HEK293T (cell line): Measurements from ENCODE around the gene MEPCE.
"Not testable (repeated sequence)": the region's sequence is repeated elsewhere in the genome, so short reads cannot be mapped to it uniquely, and the experiment has no call there.

Experiments
- CTCF ChIA-PET: fragments of 350-600 bp; formaldehyde crosslinking; extraction: SDS; loops from one replicate; lab custom pipeline; 2021; ENCODE audit warnings: antibody characterized with exemption, inconsistent platforms; lab: Yijun Ruan, JAX
- POLR2A ChIA-PET: fragments of 350-600 bp; formaldehyde crosslinking; extraction: SDS; loops from one replicate; lab custom pipeline; 2020; ENCODE audit warnings: antibody characterized with exemption, inconsistent platforms; lab: Yijun Ruan, JAX
- DNase-seq: peaks from one replicate; pipeline ENCODE4 v3.0.0; 2012; ENCODE audit warnings: mixed read lengths; ENCODE audit errors: extremely low spot score
- ARNT ChIP-seq: fragments of 450-650 bp; IDR thresholded peaks from 2 replicates; pipeline ENCODE4 v1.6.1; 2017; ENCODE audit warnings: mild to moderate bottlenecking
- BHLHE40 ChIP-seq: fragments of 450-650 bp; IDR thresholded peaks from 2 replicates; pipeline ENCODE4 v1.6.1; 2016; ENCODE audit warnings: mild to moderate bottlenecking, moderate library complexity, borderline replicate concordance
- CTBP1 ChIP-seq: fragments of 450-650 bp; IDR thresholded peaks from 2 replicates; pipeline ENCODE4 v1.6.1; 2016; ENCODE audit warnings: borderline replicate concordance
- ELF4 ChIP-seq: fragments of 450-650 bp; IDR thresholded peaks from 2 replicates; pipeline ENCODE4 v1.6.1; 2017; ENCODE audit warnings: antibody characterized with exemption
- FOXA1 ChIP-seq: fragments of 450-650 bp; IDR thresholded peaks from 2 replicates; pipeline ENCODE4 v1.6.1; 2016; ENCODE audit warnings: mild to moderate bottlenecking
- FOXK2 ChIP-seq: fragments of 450-650 bp; IDR thresholded peaks from 2 replicates; pipeline ENCODE4 v1.6.1; 2016; ENCODE audit warnings: mild to moderate bottlenecking
- FOXM1 ChIP-seq: fragments of 450-650 bp; IDR thresholded peaks from 2 replicates; pipeline ENCODE4 v1.6.1; 2017; ENCODE audit warnings: mild to moderate bottlenecking, borderline replicate concordance
- HDGF ChIP-seq: fragments of 450-650 bp; IDR thresholded peaks from 2 replicates; pipeline ENCODE4 v1.6.1; 2017; ENCODE audit warnings: antibody characterized with exemption, borderline replicate concordance
- L3MBTL2 ChIP-seq: fragments of 450-650 bp; conservative IDR thresholded peaks from 2 replicates; pipeline ENCODE4 v1.6.1; 2016; ENCODE audit warnings: mild to moderate bottlenecking
- LEF1 ChIP-seq: fragments of 450-650 bp; IDR thresholded peaks from 2 replicates; pipeline ENCODE4 v1.6.1; 2017; ENCODE audit warnings: mild to moderate bottlenecking, borderline replicate concordance
- NFRKB ChIP-seq: fragments of 450-650 bp; IDR thresholded peaks from 2 replicates; pipeline ENCODE4 v1.6.1; 2016; ENCODE audit warnings: mild to moderate bottlenecking, moderate library complexity
- PKNOX1 ChIP-seq: fragments of 450-650 bp; IDR thresholded peaks from 2 replicates; pipeline ENCODE4 v1.6.1; 2016
- SP1 ChIP-seq: fragments of 450-650 bp; IDR thresholded peaks from 2 replicates; pipeline ENCODE4 v1.6.1; 2017
- SUZ12 ChIP-seq: fragments of 450-650 bp; IDR thresholded peaks from 2 replicates; pipeline ENCODE4 v1.6.1; 2016; ENCODE audit warnings: mild to moderate bottlenecking
- TARDBP ChIP-seq: fragments of 450-650 bp; IDR thresholded peaks from 2 replicates; pipeline ENCODE4 v1.6.1; 2016
- ZNF384 ChIP-seq: fragments of 450-650 bp; IDR thresholded peaks from 2 replicates; pipeline ENCODE4 v1.6.1; 2016

The MEPCE gene

GRCh38 chr7:100435401-100436304 is 6.0 kb downstream of the MEPCE start:
- POLR2A ChIA-PET, result interaction anchor here (0.8 to 3.5 kb wide), 8 partner anchors 7 to 111 kb away, joined by 3 to 28 read pairs (median 4); partner anchors contain the start of gene ZCWPW1
- TF ChIP-seq L3MBTL2 (peak; percentile 53), FOXM1 (0 out of 2 replicates have a peak, but pooled peaks have one; percentile 30), SUZ12 (no peak), CTBP1 (no peak), ZNF384 (no peak), HDGF (no peak), LEF1 (0 out of 2 replicates have a peak, but pooled peaks have one; percentile 23), FOXK2 (no peak), PKNOX1 (no peak), ARNT (no peak), FOXA1 (no peak)
- DNase-seq, result no peak
- CTCF ChIA-PET, result interaction anchor here (1.3 kb wide), 1 partner anchor 9 kb away, joined by 4 read pairs; no protein-coding TSS in a partner anchor

- TF ChIP-seq PKNOX1 (no peak), ZNF384 (no peak), LEF1 (no peak), SUZ12 (no peak), FOXK2 (no peak), BHLHE40 (no peak), TARDBP (no peak), FOXA1 (no peak), ELF4 (no peak), SP1 (no peak), ARNT (no peak)
- no peak for DNase-seq
- ChIA-PET CTCF (interaction anchor here (0.5 to 1.2 kb wide), 3 partner anchors 17 to 132 kb away, joined by 3 read pairs; no protein-coding TSS in a partner anchor), POLR2A (interaction anchor here (0.6 to 3.5 kb wide), 14 partner anchors 7 to 336 kb away, joined by 3 to 28 read pairs (median 4); partner anchors contain the start of genes AP4M1, MCM7, MEPCE and TSC22D4)
Measured at GRCh38 chr7:100437150-100438100, 7.8 kb downstream of the MEPCE start.

GRCh38 chr7:100438172-100438571 is 8.5 kb downstream of the MEPCE start:
- CTCF ChIA-PET, result interaction anchor here (0.7 to 1.2 kb wide), 2 partner anchors 17 to 351 kb away, joined by 3 read pairs; no protein-coding TSS in a partner anchor
- POLR2A ChIA-PET, result interaction anchor here (1.9 to 2.2 kb wide), 3 partner anchors 8 to 41 kb away, joined by 5 to 13 read pairs (median 9); partner anchors contain the start of genes MEPCE, TSC22D4 and ZCWPW1
- no peak for DNase-seq

GRCh38 chr7:100438731-100439130 is 9.1 kb downstream of the MEPCE start:
- not testable (repeated sequence) for DNase-seq
- CTCF ChIA-PET, result interaction anchor here (0.7 kb wide), 1 partner anchor 351 kb away, joined by 3 read pairs; no protein-coding TSS in a partner anchor
- POLR2A ChIA-PET, result interaction anchor here (2.2 kb wide), 1 partner anchor 10 kb away, joined by 13 read pairs; the partner anchor contains the start of genes MEPCE and ZCWPW1

More at GRCh38 chr7:100438172-100438571, 8.5 kb downstream of the MEPCE start:
- TF ChIP-seq NFRKB (no peak), TARDBP (no peak), LEF1 (no peak), PKNOX1 (no peak), FOXA1 (no peak), BHLHE40 (no peak), ARNT (no peak), FOXK2 (no peak), SP1 (no peak), FOXM1 (no peak), CTBP1 (no peak), SUZ12 (no peak), L3MBTL2 (no peak), ELF4 (no peak), HDGF (no peak), ZNF384 (no peak)

- POLR2A ChIA-PET, result interaction anchor here (2.2 kb wide), 1 partner anchor 10 kb away, joined by 13 read pairs; the partner anchor contains the start of genes MEPCE and ZCWPW1
- CTCF ChIA-PET, result not testable (repeated sequence)
Measured at GRCh38 chr7:100439244-100439643, 9.6 kb downstream of the MEPCE start.

More at GRCh38 chr7:100439244-100439643, 9.6 kb downstream of the MEPCE start:
- DNase-seq, result not testable (repeated sequence)
